RWPE2 (cell line): ENCODE measurements around the gene ASB4.
"Not testable (repeated sequence)": the region's sequence is repeated elsewhere in the genome, so short reads cannot be mapped to it uniquely, and the experiment has no call there.

ENCODE experiments used
- ATAC-seq: fragments of 200-7000 bp; cut with Tn5 transposase; 3 replicates; pipeline ENCODE4 v1.9.1; 2021; ENCODE audit warnings: low read depth
- DNase-seq: peaks from one replicate; pipeline ENCODE4 v3.0.0-alpha.2; 2020; ENCODE audit warnings: low spot score
- H3K27ac ChIP-seq: fragments of 450-650 bp; 2 replicates; pipeline ENCODE4 v1.5.1; 2017; ENCODE audit warnings: mild to moderate bottlenecking; ENCODE audit not compliant: poor library complexity, severe bottlenecking
- H3K27me3 ChIP-seq: fragments of 250-450 bp; sonication (Bioruptor Pico); 2 replicates; pipeline ENCODE4 v1.5.1; 2021; ENCODE audit warnings: mild to moderate bottlenecking, moderate library complexity; ENCODE audit not compliant: insufficient read depth, poor library complexity, severe bottlenecking
- H3K36me3 ChIP-seq: fragments of 250-450 bp; sonication (Bioruptor Pico); 2 replicates; pipeline ENCODE4 v1.5.1; 2020; ENCODE audit warnings: low read depth, mild to moderate bottlenecking, moderate library complexity
- H3K4me1 ChIP-seq: fragments of 250-450 bp; sonication (Bioruptor Pico); 2 replicates; pipeline ENCODE4 v1.5.1; 2021; ENCODE audit warnings: mild to moderate bottlenecking, moderate library complexity; ENCODE audit not compliant: insufficient read depth, poor library complexity, severe bottlenecking
- H3K4me3 ChIP-seq: fragments of 250-450 bp; sonication (Bioruptor Pico); 2 replicates; pipeline ENCODE4 v1.5.1; 2021; ENCODE audit warnings: mild to moderate bottlenecking, moderate library complexity; ENCODE audit not compliant: severe bottlenecking
- H3K9me3 ChIP-seq: fragments of 250-450 bp; sonication (Bioruptor Pico); 2 replicates; pipeline ENCODE4 v1.5.1; 2021; ENCODE audit warnings: mild to moderate bottlenecking, moderate library complexity; ENCODE audit not compliant: severe bottlenecking
- TF ChIP-seq, protein P1 (sequence below): fragments of 450-650 bp; IDR thresholded peaks from one replicate; pipeline ENCODE4 v1.5.1; 2017; ENCODE audit warnings: mild to moderate bottlenecking, moderate library complexity; ENCODE audit not compliant: poor library complexity, severe bottlenecking

ASB4 gene

DNA sequence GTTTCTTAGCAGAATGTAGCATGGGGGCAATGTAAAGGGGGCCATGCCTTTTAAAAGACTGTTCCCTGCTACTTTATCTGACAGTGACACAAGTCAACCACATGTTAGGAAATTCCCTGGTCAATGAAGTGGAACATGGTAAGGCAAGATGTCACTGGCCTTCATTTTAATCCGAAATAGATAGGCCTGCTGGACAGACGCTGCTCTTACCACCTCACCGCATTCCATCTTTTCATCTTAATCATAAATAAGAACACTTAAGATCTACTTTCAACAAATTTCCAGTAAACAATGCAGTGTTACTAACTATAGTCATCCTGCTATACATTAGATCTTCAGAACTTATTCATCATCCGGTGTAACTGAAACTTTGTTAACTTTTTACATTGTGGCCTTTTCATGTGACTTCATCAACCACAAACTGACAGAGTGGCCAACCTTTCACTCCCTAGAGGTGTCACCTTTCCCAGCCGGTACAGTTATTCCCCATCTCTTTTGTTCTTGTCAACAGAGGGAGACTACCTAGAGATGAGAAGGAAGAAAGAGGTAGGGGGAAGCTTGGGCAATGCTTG, 15.6 kb downstream of the ASB4 start:
- Histone ChIP-seq H3K4me3 (no peak overlapping the region), H3K27ac (no peak overlapping the region), H3K36me3 (no peaks in the 10 kb centered on the region), H3K4me1 (peaks cover 7% of the 10 kb centered on the region), H3K9me3 (peaks cover 3% of the 10 kb centered on the region), H3K27me3 (no peaks in the 10 kb centered on the region)
- no peak for ATAC-seq
- no peak for DNase-seq
- TF ChIP-seq, protein P1, sequence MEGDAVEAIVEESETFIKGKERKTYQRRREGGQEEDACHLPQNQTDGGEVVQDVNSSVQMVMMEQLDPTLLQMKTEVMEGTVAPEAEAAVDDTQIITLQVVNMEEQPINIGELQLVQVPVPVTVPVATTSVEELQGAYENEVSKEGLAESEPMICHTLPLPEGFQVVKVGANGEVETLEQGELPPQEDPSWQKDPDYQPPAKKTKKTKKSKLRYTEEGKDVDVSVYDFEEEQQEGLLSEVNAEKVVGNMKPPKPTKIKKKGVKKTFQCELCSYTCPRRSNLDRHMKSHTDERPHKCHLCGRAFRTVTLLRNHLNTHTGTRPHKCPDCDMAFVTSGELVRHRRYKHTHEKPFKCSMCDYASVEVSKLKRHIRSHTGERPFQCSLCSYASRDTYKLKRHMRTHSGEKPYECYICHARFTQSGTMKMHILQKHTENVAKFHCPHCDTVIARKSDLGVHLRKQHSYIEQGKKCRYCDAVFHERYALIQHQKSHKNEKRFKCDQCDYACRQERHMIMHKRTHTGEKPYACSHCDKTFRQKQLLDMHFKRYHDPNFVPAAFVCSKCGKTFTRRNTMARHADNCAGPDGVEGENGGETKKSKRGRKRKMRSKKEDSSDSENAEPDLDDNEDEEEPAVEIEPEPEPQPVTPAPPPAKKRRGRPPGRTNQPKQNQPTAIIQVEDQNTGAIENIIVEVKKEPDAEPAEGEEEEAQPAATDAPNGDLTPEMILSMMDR, result no peak

DNA sequence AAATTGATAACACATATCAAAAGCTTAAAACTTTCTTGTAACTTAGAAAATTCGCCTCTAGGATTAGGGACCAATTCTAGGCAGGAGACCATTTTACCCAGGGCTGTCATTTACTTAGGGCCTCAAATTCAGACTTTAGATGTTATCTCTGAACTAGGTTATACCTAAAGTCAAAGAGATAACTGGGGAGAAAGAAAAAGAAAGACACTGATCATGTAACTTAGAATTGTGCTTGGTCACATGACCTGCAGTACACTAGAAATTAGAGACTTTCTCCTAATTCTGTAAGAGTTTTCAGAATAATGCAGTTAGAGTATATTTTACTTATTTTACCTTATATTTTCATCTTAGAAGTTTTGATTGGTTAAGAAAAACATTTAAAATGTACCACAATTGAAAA, 16.7 kb downstream of the ASB4 start:
- ATAC-seq (no peak), DNase-seq (no peak)
- no peak overlapping the region for H3K27ac ChIP-seq
- TF ChIP-seq, protein P1, result no peak
- H3K4me1 ChIP-seq, result peaks cover 7% of the 10 kb centered on the region
- H3K9me3 ChIP-seq, result peaks cover 3% of the 10 kb centered on the region
- H3K27me3 ChIP-seq, result no peaks in the 10 kb centered on the region
- no peak overlapping the region for H3K4me3 ChIP-seq
- no peaks in the 10 kb centered on the region for H3K36me3 ChIP-seq

DNA sequence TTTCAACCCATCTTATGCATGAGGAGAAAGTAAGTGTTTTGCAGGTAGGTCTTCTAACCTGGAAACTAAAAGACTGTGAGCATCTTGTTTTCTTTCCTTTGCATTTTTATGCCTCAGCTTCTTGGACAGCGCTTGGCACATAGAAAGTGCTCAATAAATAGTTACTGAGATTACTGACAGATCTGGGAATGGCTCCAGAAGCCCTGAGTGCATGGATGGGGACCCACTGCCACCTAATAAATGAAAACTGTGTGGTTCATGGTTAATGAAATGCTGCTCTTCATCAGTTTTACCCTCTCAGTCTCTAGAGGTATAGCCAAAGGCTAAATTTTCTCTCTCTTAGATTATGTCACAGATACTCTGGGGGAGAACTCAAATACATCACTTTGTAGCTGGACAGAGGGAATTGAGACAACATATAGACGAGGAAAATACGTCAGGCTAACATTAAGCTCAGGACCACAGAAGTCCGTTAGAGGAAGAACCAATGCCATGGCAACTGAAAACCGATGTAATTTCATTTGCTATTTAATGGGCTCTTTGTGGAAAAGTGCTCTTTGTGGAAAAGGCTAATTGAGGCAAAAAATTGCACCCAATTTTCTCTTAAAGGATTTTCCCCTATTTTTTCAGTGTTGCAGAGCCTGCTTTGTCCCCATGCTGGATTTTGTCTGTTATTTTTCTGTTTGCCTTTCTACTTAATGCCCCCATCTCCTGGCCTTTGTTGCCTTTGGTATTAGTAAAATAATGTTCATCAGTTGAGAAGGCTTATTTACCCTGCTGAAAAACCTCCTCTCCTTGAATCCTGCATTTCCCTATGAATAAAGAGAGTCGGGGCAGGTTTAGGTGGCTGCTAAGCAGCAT, 17.8 kb downstream of the ASB4 start:
- Histone ChIP-seq H3K4me3 (no peak overlapping the region), H3K36me3 (no peaks in the 10 kb centered on the region), H3K27ac (no peak overlapping the region), H3K27me3 (no peaks in the 10 kb centered on the region), H3K9me3 (peaks cover 3% of the 10 kb centered on the region), H3K4me1 (peaks cover 7% of the 10 kb centered on the region)
- ATAC-seq, result no peak
- DNase-seq, result no peak
- TF ChIP-seq, protein P1, result no peak

DNA sequence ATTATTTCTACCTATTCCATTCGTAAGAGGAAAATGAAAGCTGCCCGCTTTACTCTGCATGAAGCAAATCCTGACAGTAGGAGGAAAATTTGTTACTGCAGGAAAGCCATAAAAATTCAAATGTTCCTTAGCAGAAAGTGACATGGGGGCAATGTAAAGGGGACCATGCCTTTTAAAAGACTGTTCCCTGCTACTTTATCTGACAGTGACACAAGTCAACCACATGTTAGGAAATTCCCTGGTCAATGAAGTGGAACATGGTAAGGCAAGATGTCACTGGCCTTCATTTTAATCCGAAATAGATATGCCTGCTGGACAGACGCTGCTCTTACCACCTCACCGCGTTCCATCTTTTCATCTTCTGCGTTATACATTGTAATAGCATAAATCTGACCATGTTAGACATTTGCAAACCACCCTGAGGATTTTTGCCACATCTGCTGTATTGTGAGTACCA, 18.4 kb downstream of the ASB4 start:
- not testable (repeated sequence) for DNase-seq, H3K36me3 ChIP-seq, H3K27ac ChIP-seq, H3K4me1 ChIP-seq, H3K9me3 ChIP-seq, H3K27me3 ChIP-seq, ATAC-seq, H3K4me3 ChIP-seq

DNA sequence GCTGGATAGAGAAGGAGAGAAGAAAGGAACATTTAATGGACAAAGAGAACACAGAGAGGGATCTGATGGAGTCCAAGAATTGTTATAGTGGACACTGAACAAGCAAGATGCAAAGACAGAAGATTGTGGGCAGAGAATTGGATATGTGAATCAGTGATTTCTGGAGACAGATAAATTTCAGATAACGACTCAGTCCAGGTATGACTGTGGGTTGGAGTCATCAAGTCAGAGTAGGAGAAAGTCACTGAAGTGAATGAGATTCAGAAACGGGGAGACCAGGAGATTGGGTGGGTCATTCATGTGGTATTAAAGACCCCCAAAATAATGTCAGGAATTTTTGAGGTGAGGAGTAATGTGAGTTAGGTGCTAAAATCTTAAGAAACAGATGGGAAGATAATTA, 23.0 kb downstream of the ASB4 start:
- Histone ChIP-seq H3K9me3 (no peaks in the 10 kb centered on the region), H3K4me1 (no peaks in the 10 kb centered on the region), H3K36me3 (no peaks in the 10 kb centered on the region), H3K27ac (no peak overlapping the region), H3K27me3 (no peaks in the 10 kb centered on the region), H3K4me3 (no peak overlapping the region)
- ATAC-seq (no peak), DNase-seq (no peak)
- TF ChIP-seq, protein P1, result no peak
